Mesothelial cell of epicardium (in vitro differentiated cells): Measurements from ENCODE around the gene TMEM154. TPM values are rescaled to one million over a fixed set of nuclear protein-coding genes. Genes with fewer than 3 reads are reported as not detected.
"Not testable (repeated sequence)": the region's sequence is repeated elsewhere in the genome, so short reads cannot be mapped to it uniquely, and the experiment has no call there.

Experiments used
- DNase-seq, 2 experiments: peaks; one replicate each; pipeline ENCODE4 v3.0.0; 2021; ENCODE audit warnings: low spot score in 2 of 2; ENCODE audit not compliant: unreplicated experiment in 2 of 2
- H3K27ac Mint-ChIP-seq: 2 replicates; pipeline ENCODE4 v1.8.0; 2021; ENCODE audit warnings: mixed read lengths
- H3K27me3 Mint-ChIP-seq: 2 replicates; pipeline ENCODE4 v1.8.0; 2021; ENCODE audit warnings: low read depth, mixed read lengths
- H3K36me3 Mint-ChIP-seq: 2 replicates; pipeline ENCODE4 v1.8.0; 2021; ENCODE audit warnings: mixed read lengths
- H3K4me1 Mint-ChIP-seq: 2 replicates; pipeline ENCODE4 v1.8.0; 2021; ENCODE audit warnings: mixed read lengths
- H3K4me3 Mint-ChIP-seq: 2 replicates; pipeline ENCODE4 v1.8.0; 2021; ENCODE audit warnings: mild to moderate bottlenecking, moderate library complexity, mixed read lengths
- H3K9me3 Mint-ChIP-seq: 2 replicates; pipeline ENCODE4 v1.8.0; 2021; ENCODE audit warnings: mixed read lengths
- total RNA-seq: library from RNA; stranded (reverse); gene quantifications from 3 replicates; pipeline ENCODE4 v1.2.1, GENCODE V29; 2021
- TF ChIP-seq, protein P1 (sequence below): fragments of 200-600 bp; sonication (generic); IDR thresholded peaks from one replicate; pipeline ENCODE4 v1.5.0; 2021; ENCODE audit warnings: antibody characterized with exemption; ENCODE audit not compliant: unreplicated experiment

TMEM154 gene
- total RNA-seq, 1 donor from 2014 or later = 0.98 TPM

DNA sequence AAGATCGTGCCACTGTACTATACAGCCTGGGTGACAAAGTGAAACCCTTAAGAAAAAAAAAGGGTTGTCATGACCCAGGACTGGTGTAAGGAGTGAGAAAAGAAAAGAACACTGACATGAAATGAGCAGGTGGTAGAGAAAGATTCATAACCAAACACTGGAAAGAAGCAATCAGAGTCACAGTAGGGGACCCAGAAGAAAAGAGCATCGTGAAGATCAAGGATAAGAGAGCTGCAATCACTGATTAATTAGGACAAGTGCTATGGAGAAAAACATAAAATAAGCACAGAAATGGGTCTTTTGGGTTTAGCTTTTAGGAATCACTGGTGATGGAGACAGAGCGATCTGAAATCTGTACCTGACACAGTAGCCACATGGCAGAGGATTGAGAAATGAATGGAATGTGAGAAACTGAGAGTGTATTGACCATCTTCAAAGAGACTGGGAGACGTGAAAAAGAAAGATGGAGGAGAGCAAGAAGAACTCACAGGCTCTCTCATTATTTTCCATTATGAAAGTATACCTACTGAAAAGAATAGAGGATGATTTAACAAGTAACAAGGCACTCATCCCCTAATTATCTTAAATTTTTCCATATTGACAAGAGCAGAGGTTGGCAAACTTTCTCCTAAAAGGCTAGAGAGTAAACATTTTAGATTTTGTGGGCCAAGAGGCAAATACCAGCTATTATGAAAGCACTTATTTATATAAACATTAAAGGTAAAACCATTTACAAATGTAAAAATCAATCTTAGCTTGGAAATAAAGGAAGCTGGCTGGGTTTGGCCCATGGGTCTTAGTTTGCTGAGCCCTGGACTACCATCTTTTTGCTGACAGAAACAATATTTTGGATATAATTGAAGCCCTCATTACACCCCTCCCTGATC lies 7.3 kb downstream of the TMEM154 start:
- no peak overlapping the region for H3K27ac Mint-ChIP-seq

DNA sequence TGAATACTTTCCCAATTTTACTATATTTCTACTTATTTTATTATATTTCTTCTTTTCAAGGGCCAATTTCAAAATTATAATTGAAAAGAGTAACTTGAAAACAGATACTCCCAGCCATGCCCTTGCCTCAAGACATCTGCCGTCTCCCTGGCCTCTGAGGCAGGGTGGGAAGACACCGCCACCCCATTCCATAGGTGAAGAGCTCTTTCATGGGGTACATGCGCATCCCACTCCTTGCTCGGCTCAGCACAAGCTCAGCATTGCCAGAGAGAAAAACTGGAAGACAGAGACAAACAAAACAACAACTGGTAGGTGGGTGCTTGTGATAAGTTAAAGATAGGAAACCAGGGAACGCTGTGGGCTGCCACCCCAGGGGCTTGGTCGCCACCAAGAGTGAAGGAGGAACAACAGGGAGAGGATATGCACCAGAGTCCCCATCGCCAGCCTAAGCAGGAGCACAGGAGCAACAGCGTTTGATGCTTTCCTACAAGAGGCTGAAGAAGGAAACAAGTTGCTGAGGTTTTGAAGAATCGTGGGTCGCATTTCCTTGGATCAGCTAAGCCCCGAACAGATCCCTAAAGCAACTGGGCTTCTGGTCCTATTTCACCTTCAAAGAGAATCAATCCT lies 11.3 kb downstream of the TMEM154 start:
- no peak overlapping the region for H3K4me3 Mint-ChIP-seq
- H3K4me1 Mint-ChIP-seq = peaks cover 4% of the 10 kb centered on the region
- H3K9me3 Mint-ChIP-seq = no peaks in the 10 kb centered on the region
- H3K36me3 Mint-ChIP-seq = no peaks in the 10 kb centered on the region
- no peak for DNase-seq
- H3K27me3 Mint-ChIP-seq = no peaks in the 10 kb centered on the region
- TF ChIP-seq, protein P1, sequence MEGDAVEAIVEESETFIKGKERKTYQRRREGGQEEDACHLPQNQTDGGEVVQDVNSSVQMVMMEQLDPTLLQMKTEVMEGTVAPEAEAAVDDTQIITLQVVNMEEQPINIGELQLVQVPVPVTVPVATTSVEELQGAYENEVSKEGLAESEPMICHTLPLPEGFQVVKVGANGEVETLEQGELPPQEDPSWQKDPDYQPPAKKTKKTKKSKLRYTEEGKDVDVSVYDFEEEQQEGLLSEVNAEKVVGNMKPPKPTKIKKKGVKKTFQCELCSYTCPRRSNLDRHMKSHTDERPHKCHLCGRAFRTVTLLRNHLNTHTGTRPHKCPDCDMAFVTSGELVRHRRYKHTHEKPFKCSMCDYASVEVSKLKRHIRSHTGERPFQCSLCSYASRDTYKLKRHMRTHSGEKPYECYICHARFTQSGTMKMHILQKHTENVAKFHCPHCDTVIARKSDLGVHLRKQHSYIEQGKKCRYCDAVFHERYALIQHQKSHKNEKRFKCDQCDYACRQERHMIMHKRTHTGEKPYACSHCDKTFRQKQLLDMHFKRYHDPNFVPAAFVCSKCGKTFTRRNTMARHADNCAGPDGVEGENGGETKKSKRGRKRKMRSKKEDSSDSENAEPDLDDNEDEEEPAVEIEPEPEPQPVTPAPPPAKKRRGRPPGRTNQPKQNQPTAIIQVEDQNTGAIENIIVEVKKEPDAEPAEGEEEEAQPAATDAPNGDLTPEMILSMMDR = no peak
- no peak overlapping the region for H3K27ac Mint-ChIP-seq

More for the DNA sequence above, 7.3 kb downstream of the TMEM154 start:
- TF ChIP-seq, protein P1 = no peak
- Mint-ChIP-seq H3K4me3 (no peak overlapping the region), H3K9me3 (no peaks in the 10 kb centered on the region), H3K4me1 (peaks cover 4% of the 10 kb centered on the region), H3K27me3 (peaks cover 2% of the 10 kb centered on the region), H3K36me3 (no peaks in the 10 kb centered on the region)
- DNase-seq = no peak

DNA sequence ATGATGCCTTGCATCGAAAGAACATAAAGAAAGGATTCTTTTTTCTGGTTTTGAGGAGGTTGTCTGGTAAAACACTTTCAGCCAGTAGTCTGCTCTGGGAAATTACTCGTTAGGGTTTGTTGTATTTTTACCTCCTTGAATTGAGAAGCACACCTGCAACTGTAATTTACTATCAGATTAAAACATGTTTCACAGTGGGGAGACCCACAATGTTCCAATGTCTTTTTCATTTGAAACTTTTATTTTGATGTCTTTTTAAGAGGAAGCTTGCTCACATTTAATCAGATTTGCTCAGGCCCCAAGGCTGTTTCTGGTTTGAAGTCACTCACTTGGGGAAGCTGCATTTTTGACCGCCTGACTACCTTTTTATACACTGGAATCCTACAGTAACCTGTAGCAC lies 12.0 kb downstream of the TMEM154 start:
- Mint-ChIP-seq H3K9me3 (no peaks in the 10 kb centered on the region), H3K4me3 (no peak overlapping the region), H3K36me3 (no peaks in the 10 kb centered on the region), H3K27ac (no peak overlapping the region), H3K27me3 (no peaks in the 10 kb centered on the region), H3K4me1 (peaks cover 4% of the 10 kb centered on the region)
- TF ChIP-seq, protein P1 = no peak
- no peak for DNase-seq

DNA sequence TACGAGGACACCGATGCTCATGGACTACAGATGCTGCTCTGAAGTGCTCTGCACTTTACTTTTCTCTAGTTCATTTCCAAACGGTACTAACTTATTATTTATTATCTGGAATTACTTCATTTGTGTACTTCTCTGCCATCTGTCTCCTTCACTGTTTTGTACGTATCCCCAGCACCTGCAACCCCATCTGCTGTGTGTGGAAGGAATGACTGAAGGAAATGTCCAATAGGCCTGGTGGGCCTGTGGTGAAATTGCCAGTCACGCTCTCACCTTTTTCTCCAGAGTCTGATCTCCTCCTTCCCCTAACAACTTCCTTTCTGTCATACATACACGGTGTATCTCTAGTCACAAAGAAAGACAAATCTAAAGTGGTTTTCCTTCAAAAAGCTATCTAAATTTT lies 12.9 kb downstream of the TMEM154 start:
- Mint-ChIP-seq H3K27ac (no peak overlapping the region), H3K27me3 (peaks cover 3% of the 10 kb centered on the region), H3K36me3 (no peaks in the 10 kb centered on the region), H3K4me3 (no peak overlapping the region), H3K4me1 (peaks cover 4% of the 10 kb centered on the region), H3K9me3 (no peaks in the 10 kb centered on the region)
- DNase-seq = no peak
- TF ChIP-seq, protein P1 = no peak

DNA sequence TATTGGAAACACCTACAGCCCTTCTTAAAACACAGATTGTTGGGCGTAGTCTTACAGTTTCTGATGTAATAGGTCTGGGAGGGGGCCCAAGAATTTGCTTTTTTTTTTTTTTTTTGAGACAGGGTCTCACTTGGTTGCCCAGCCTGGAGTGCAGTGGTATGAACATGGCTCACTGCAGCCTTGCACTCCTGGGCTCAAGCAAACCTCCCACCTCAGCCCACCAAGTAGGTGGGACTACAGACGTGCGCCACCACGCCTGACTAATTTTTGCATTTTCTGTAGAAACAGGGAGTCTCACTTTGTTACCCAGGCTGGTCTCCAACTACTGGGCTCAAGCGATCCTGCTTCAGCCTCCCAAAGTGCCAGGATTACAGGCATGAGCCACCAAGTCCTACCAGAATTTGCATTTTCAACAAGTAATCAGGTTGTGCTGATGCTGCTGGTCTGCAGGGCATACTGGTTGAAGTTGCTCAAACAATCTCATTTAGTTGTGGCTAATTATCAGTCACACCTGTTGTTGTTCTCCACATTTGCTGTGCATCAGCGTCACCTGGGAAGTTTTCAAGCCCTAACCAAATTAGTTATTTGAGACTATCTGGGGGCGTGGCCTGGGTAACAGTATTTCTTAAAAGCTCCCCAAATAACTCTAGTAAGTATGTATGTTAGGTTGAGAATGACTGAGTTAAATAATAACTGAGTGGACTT lies 14.0 kb downstream of the TMEM154 start:
- Mint-ChIP-seq H3K9me3 (no peaks in the 10 kb centered on the region), H3K27ac (no peak overlapping the region), H3K36me3 (no peaks in the 10 kb centered on the region), H3K4me3 (no peak overlapping the region), H3K27me3 (peaks cover 3% of the 10 kb centered on the region), H3K4me1 (peaks cover 4% of the 10 kb centered on the region)
- no peak for DNase-seq
- TF ChIP-seq, protein P1 = no peak

DNA sequence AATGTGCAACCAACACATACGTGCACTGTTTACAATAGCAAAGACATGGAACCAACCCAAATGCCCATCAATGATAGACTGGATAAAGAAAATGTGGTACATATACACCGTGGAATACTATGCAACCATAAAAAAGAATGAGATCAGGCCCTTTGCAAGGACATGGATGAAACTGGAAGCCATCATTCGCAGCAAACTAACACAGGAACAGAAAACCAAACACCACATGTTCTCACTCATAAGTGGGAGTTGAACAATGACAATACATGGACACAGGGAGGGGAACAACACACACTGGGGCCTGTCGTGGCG lies 15.8 kb downstream of the TMEM154 start:
- H3K27me3 Mint-ChIP-seq, H3K4me3 Mint-ChIP-seq, H3K4me1 Mint-ChIP-seq, H3K9me3 Mint-ChIP-seq, DNase-seq, H3K27ac Mint-ChIP-seq, H3K36me3 Mint-ChIP-seq: not testable (repeated sequence)
